ENCODE measurements around the gene PMIS2.

The PMIS2 gene

DNA sequence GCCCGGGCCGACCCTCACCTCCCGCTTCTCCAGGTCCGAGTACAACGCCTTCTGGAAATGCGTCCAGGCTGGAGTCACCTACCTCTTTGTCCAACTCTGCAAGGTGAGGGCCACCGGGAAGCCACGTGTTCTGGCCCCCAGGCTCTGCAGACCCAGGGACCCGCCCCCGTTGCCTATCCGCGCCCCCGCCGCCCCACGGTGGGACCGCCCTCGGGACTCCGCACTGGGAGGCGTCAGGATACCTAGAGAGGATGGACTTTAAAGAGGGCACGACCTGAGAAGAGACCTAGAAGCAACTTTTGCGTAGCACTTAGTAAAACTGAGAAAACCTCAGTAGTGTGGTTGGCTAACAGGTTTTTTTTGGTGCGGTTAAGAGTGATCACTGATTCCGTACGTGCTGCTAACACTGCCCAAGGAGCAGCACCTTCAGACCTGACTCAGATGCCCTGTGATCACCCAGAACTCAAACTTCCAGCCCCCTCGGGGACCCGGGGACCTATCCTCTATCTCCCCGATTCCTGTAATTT, 40.1 kb upstream of the PMIS2 start:
- TF ChIP-seq SPI1 (IDR thresholded peaks at IDR 0.05; ENCODE audit: low read depth, low read length) (no peak), POLR2AphosphoS5 (IDR thresholded peaks at IDR 0.05; ENCODE audit: low read depth, low read length) (no peak), TAF1 (IDR thresholded peaks at IDR 0.05; ENCODE audit: low read depth, low read length) (no peak), POLR2A (IDR thresholded peaks at IDR 0.05; ENCODE audit: low read depth, low read length) (no peak), PAX5 (IDR thresholded peaks at IDR 0.05; ENCODE audit: insufficient read depth, low read length, severe bottlenecking) (no peak), POU2F2 (IDR thresholded peaks at IDR 0.05; ENCODE audit: low read depth, low read length) (no peak)
- FAIRE-seq (peak; percentile 87), DNase-seq (ENCODE audit: insufficient read length, low spot score) (peak; percentile 69)

DNA sequence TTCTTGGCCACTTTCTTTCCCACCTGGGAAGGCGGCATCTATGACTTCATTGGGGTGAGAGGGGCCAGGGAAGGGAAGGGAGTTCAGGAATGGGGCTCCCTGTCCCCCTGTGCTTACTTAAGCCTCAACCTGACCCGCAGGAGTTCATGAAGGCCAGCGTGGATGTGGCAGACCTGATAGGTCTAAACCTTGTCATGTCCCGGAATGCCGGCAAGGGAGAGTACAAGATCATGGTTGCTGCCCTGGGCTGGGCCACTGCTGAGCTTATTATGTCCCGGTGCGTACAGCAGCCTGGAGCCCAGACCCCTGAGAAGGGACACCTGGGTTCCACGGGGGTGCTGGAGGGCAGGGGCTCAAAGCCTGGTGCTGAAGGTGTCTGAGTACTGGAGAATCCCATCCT, 39.4 kb upstream of the PMIS2 start:
- FAIRE-seq (no peak), DNase-seq (ENCODE audit: insufficient read length, low spot score) (no peak)
- TF ChIP-seq TAF1 (IDR thresholded peaks at IDR 0.05; ENCODE audit: low read depth, low read length) (no peak), POLR2A (IDR thresholded peaks at IDR 0.05; ENCODE audit: low read depth, low read length) (no peak), POU2F2 (IDR thresholded peaks at IDR 0.05; ENCODE audit: low read depth, low read length) (no peak)

DNA sequence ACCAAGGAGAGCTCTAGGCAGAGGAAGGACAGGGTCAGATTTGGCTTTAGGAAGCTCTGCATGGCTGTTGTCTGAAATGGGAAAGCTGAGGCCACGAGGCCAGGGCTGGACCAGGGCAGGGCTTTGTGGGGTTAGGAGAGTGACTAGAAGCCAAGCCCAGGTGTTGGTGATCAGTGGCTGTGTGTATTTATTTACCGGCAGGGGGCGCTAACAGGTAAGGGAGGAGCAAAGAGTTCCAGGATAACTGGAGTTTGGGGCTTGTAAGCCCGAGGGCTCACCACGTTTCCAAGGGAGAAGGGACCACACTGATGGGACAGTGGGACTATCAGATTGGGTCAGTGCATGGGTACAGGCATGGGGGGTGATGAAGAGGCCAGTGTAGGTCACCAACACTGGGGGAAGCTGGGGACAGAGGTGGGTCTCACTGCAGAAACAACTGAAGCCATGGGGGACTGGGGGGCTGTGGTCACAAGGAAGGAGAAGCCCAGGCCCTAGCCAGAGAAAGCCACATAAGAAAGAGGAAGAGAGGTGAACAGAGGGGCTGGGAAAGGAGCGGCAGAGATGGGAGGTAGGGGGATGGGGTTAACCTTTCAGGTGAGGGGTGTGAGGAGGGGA, 36.7 kb upstream of the PMIS2 start:
- no peak for TF ChIP-seq POLR2AphosphoS5 (IDR thresholded peaks at IDR 0.05; ENCODE audit: low read depth, low read length)
- TF ChIP-seq PAX5 (IDR thresholded peaks at IDR 0.05; ENCODE audit: insufficient read depth, low read length, severe bottlenecking) = no peak
- no peak for TF ChIP-seq TAF1 (IDR thresholded peaks at IDR 0.05; ENCODE audit: low read depth, low read length)
- TF ChIP-seq POLR2A (IDR thresholded peaks at IDR 0.05; ENCODE audit: low read depth, low read length) = no peak
- TF ChIP-seq POU2F2 (IDR thresholded peaks at IDR 0.05; ENCODE audit: low read depth, low read length) = no peak
- FAIRE-seq (peak; percentile 81), DNase-seq (ENCODE audit: insufficient read length, low spot score) (peak; percentile 70)

DNA sequence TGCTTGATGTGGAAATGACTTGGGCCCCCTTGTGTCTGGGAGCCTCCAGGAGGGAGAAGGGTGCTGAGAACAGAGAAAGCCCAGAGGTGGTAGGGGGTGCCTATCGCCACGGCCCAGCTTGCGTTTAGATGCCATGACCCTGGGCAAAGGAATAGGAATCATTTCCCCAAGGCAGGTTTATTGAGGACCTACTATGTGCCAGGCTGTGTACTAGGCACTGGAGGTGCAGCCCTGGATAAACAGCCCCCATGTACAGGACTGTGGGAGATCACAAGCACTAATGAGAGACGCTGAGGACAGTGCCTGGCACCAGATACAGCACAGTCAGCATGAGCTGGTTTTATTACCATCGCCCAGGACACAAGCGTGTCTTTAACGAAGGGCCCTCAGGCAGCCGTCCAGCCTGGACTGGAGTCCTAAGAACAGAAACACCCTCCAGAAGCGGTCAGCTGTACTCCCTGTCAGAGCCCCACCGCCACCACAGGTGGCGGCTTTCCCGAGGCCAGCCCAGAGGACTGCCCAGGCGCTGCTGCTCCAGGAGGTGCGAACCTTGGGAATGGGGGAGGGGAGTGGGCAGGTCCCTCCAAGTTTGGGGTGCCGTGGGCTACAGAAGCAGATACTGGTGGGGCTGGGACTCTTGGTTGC, 36.0 kb upstream of the PMIS2 start:
- no peak for TF ChIP-seq POLR2AphosphoS5 (IDR thresholded peaks at IDR 0.05; ENCODE audit: low read depth, low read length)
- TF ChIP-seq SPI1 (IDR thresholded peaks at IDR 0.05; ENCODE audit: low read depth, low read length) = no peak
- no peak for TF ChIP-seq PAX5 (IDR thresholded peaks at IDR 0.05; ENCODE audit: insufficient read depth, low read length, severe bottlenecking)
- no peak for TF ChIP-seq POLR2A (IDR thresholded peaks at IDR 0.05; ENCODE audit: low read depth, low read length)
- no peak for TF ChIP-seq POU2F2 (IDR thresholded peaks at IDR 0.05; ENCODE audit: low read depth, low read length)
- TF ChIP-seq TAF1 (IDR thresholded peaks at IDR 0.05; ENCODE audit: low read depth, low read length) = no peak
- DNase-seq (ENCODE audit: insufficient read length, low spot score) (no peak), FAIRE-seq (no peak)

DNA sequence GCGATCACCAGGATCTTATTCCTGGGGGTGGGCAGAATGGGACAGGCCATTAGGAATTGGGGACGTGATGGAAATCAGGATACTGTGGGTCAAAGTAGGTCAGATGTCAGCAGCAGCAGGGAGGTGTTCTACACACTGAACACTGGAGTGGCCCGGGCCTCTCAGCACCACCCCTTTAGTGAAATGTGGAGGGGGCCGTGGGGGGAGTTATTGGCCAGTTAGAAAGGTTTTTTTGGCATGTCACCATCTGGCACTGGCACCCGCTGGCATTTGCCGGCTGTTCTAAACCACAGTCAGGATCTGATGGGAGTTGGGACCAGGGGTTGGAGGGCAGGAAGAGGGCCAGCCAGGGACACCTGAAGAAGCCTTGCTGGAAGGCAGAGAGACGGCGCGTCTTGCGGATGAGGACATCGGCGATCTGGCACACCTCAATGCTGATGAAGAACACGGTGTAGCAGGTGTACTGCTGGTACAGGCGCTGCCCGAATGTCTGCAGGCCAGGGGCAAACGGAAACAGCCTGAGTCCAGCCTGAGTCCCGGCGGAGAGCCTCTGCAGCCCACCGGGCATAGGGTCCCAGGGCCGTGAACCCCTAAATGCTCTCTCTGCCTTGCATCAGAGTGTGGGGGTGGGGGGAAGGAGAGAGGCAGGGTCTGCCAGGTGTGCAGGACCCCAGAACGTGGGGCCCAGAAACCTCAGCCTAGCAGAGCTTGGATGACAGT, 34.7 kb upstream of the PMIS2 start:
- no peak for FAIRE-seq
- TF ChIP-seq POLR2AphosphoS5 (IDR thresholded peaks at IDR 0.05; ENCODE audit: low read depth, low read length) (no peak), SPI1 (IDR thresholded peaks at IDR 0.05; ENCODE audit: low read depth, low read length) (no peak), POLR2A (IDR thresholded peaks at IDR 0.05; ENCODE audit: low read depth, low read length) (no peak), TAF1 (IDR thresholded peaks at IDR 0.05; ENCODE audit: low read depth, low read length) (no peak), PAX5 (IDR thresholded peaks at IDR 0.05; ENCODE audit: insufficient read depth, low read length, severe bottlenecking) (no peak), POU2F2 (IDR thresholded peaks at IDR 0.05; ENCODE audit: low read depth, low read length) (no peak)
- no peak for DNase-seq (ENCODE audit: insufficient read length, low spot score)

DNA sequence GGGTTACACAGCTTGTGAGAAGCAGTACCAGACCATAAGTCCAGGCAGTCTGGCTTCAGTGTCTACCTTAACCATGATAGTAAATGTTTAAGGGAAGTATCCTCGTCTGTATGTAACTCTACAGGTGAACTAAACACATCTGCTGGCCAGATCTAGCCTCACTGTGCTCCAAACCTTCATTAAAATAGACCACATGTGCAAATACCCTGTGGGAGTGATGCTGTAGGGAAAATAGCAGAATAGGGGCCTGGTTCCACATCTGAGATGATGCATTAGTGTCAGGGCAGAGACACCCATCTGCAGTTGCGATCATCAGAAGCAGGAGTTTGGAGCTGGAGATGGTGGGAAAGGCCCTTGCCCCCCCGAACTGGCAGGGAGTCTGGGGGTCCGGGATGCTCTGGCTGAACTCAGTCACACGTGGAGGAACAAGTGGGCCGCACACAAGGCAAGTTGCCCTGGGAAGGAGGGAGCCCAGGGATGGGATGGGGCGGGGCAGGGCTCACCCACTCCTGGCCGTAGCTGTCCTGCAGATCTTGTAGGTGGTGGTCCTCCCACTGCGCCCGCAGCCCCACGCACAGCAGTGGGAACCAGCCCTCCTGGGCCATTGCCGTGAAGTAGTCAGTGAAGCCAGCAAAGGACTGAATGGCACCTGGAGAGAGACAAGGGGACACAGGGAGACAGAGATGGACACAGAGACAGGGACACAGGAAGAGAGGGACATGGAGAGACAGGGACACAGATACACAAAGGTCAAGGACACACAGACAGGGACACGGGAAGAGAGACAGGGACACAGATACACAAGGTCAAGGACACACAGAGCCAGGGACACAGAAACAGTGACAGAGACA, 33.2 kb upstream of the PMIS2 start:
- no peak for TF ChIP-seq POLR2AphosphoS5 (IDR thresholded peaks at IDR 0.05; ENCODE audit: low read depth, low read length)
- TF ChIP-seq SPI1 (IDR thresholded peaks at IDR 0.05; ENCODE audit: low read depth, low read length) = no peak
- TF ChIP-seq POLR2A (IDR thresholded peaks at IDR 0.05; ENCODE audit: low read depth, low read length) = no peak
- TF ChIP-seq POU2F2 (IDR thresholded peaks at IDR 0.05; ENCODE audit: low read depth, low read length) = no peak
- TF ChIP-seq PAX5 (IDR thresholded peaks at IDR 0.05; ENCODE audit: insufficient read depth, low read length, severe bottlenecking) = no peak
- TF ChIP-seq TAF1 (IDR thresholded peaks at IDR 0.05; ENCODE audit: low read depth, low read length) = no peak
- DNase-seq (ENCODE audit: insufficient read length, low spot score) (no peak), FAIRE-seq (no peak)

DNA sequence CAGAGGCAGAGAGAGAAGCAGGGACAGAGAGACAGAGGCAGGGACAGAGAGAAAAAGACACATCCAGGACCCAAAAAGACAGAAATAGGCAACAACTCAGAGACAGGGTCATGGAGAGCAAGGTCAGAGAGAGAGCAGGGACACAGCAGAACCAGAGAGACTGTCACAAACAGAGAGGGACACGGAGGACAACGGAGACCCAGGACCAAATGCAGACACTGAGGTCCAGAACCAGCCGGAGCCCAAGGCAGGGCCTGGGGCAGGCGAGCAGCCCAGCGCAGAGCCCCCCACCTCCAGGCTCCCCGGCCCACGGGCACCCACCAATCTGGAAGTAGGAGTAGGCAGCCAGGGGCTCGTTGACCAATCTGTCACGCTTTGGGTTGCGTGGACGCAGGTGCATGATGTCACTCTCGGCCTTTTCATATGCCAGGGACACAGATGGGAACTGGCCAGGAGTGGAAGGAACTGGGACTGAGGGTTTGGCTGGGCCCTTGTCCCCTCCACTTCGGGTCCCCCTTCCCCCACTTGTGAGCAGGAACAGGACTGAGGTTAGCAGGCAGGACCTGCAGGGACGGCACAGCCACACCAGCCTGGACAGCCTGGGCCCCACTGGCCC, 32.5 kb upstream of the PMIS2 start:
- DNase-seq (ENCODE audit: insufficient read length, low spot score) (no peak), FAIRE-seq (no peak)
- TF ChIP-seq PAX5 (IDR thresholded peaks at IDR 0.05; ENCODE audit: insufficient read depth, low read length, severe bottlenecking) (no peak), SPI1 (IDR thresholded peaks at IDR 0.05; ENCODE audit: low read depth, low read length) (no peak), POLR2A (IDR thresholded peaks at IDR 0.05; ENCODE audit: low read depth, low read length) (no peak), POU2F2 (IDR thresholded peaks at IDR 0.05; ENCODE audit: low read depth, low read length) (no peak), POLR2AphosphoS5 (IDR thresholded peaks at IDR 0.05; ENCODE audit: low read depth, low read length) (no peak), TAF1 (IDR thresholded peaks at IDR 0.05; ENCODE audit: low read depth, low read length) (no peak)

DNA sequence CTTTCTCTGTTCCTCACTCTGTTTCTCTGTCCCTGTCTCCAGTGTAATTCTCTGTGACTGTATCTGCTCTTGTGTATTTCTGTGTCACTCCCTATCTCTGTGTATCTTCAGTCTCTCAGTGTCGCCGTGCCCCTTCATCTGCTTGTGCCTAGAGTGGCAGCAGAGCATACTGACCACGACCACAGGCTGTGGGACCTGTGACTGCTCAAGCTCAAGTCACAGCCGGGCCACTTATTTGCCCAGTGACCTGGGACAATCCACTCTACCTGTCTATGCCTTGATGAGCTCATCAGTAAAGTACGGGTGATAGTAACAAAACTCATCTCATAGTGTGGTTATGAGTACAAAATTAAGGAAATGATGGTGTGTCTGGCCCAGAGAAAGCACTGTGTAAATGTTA, 31.9 kb upstream of the PMIS2 start:
- peak; percentile 35 for FAIRE-seq
- no peak for DNase-seq (ENCODE audit: insufficient read length, low spot score)
- no peak for TF ChIP-seq TAF1 (IDR thresholded peaks at IDR 0.05; ENCODE audit: low read depth, low read length)
- TF ChIP-seq POLR2AphosphoS5 (IDR thresholded peaks at IDR 0.05; ENCODE audit: low read depth, low read length) = no peak
- no peak for TF ChIP-seq POU2F2 (IDR thresholded peaks at IDR 0.05; ENCODE audit: low read depth, low read length)
- no peak for TF ChIP-seq SPI1 (IDR thresholded peaks at IDR 0.05; ENCODE audit: low read depth, low read length)
- TF ChIP-seq PAX5 (IDR thresholded peaks at IDR 0.05; ENCODE audit: insufficient read depth, low read length, severe bottlenecking) = no peak
- no peak for TF ChIP-seq POLR2A (IDR thresholded peaks at IDR 0.05; ENCODE audit: low read depth, low read length)

Data from GM12891 (cell line).